Occipital lobe (tissue), 2 donors: Measurements from ENCODE around the gene FAM169A. TPM values are rescaled to one million over a fixed set of nuclear protein-coding genes. Genes with fewer than 3 reads are reported as not detected.

Source experiments
- small RNA-seq: library from RNA; depleted of rRNA; stranded (forward); fragments of <200 nt; gene quantifications from one replicate; pipeline ENCODE3, GENCODE V24; 2014
- total RNA-seq: library from RNA; depleted of rRNA; stranded (reverse); fragments of >200 nt; gene quantifications from one replicate; pipeline ENCODE4 v1.2.3, GENCODE V29; 2014

FAM169A gene
- total RNA-seq, 1 donor from 2014 or later = 90.6 TPM

Small RNA genes lying within 50 kb of the gene (small RNA-seq; reads per million reads assigned to genes)
- gene RF00561 = not detected

Other genes starting within 250 kb of the FAM169A start
- 1,378 TPM for gene ENC1, start 225.7 kb downstream of the FAM169A start, total RNA-seq
- 22.5 TPM for gene HEXB, start 181.2 kb downstream of the FAM169A start, total RNA-seq
- gene GFM2, start 99.3 kb downstream of the FAM169A start, total RNA-seq = 61.0 TPM
- gene NSA2, start 99.1 kb downstream of the FAM169A start, total RNA-seq = 56.3 TPM
- 1.7 TPM for gene GCNT4, start 186.2 kb upstream of the FAM169A start, total RNA-seq